K562 (cell line): ENCODE data around the gene TM4SF20. TPM values are rescaled to one million over a fixed set of nuclear protein-coding genes. Genes with fewer than 3 reads are reported as not detected.

ENCODE experiments used
- FOXK1 ChIP-seq: sonication (generic); formaldehyde crosslinking; IDR thresholded peaks from 2 replicates; pipeline ENCODE4 v1.8.0; 2022; ENCODE audit warnings: missing genetic modification reagents, mild to moderate bottlenecking, borderline replicate concordance
- GABPB2 ChIP-seq: fragments of 250-450 bp; sonication (Bioruptor Pico); conservative IDR thresholded peaks from 2 replicates; pipeline ENCODE4 v1.5.1; 2021; ENCODE audit warnings: mild to moderate bottlenecking
- LARP7 ChIP-seq: fragments of 450-650 bp; IDR thresholded peaks from 2 replicates; pipeline ENCODE4 v1.6.1; 2016
- MCM3 ChIP-seq: fragments of 450-650 bp; IDR thresholded peaks from 2 replicates; pipeline ENCODE4 v1.6.1; 2016
- PHF20 ChIP-seq: fragments of 450-650 bp; IDR thresholded peaks from 2 replicates; pipeline ENCODE4 v1.6.1; 2018; ENCODE audit not compliant: partially characterized antibody
- PRPF4 ChIP-seq: fragments of 200-400 bp; formaldehyde crosslinking; IDR thresholded peaks from one replicate; pipeline ENCODE4 v1.6.1; 2017; ENCODE audit warnings: low read length, low read depth, mild to moderate bottlenecking; ENCODE audit not compliant: insufficient read depth, poor library complexity, severe bottlenecking
- SMAD4 ChIP-seq: fragments of 250-450 bp; sonication (Bioruptor Pico); conservative IDR thresholded peaks from 2 replicates; pipeline ENCODE4 v1.8.0; 2021; ENCODE audit warnings: inconsistent platforms, mild to moderate bottlenecking, moderate library complexity
- SREBF2 ChIP-seq: sonication (generic); formaldehyde crosslinking; IDR thresholded peaks from 2 replicates; pipeline ENCODE4 v1.4.0; 2020; ENCODE audit warnings: mild to moderate bottlenecking, missing genetic modification reagents
- SRF ChIP-seq, 2 experiments: fragments of 250-450, 450-650 bp in 1 of 2; sonication (Bioruptor Pico) in 1 of 2; sonication (generic) in 1 of 2; formaldehyde crosslinking; IDR thresholded peaks; 2 replicates each; pipeline versions ENCODE4 v1.5.0 to v1.5.1; 2020 to 2022; ENCODE audit warnings: mild to moderate bottlenecking in 1 of 2, missing genetic modification reagents in 1 of 2
- TFAM ChIP-seq: fragments of 250-450 bp; sonication (Bioruptor Pico); conservative IDR thresholded peaks from 2 replicates; pipeline ENCODE4 v1.5.0; 2021; ENCODE audit warnings: mild to moderate bottlenecking, moderate library complexity
- TFAP4 ChIP-seq: sonication (generic); formaldehyde crosslinking; IDR thresholded peaks from 2 replicates; pipeline ENCODE4 v1.8.0; 2022; ENCODE audit warnings: missing genetic modification reagents, mild to moderate bottlenecking, moderate library complexity, borderline replicate concordance
- ZNF431 ChIP-seq: sonication (generic); formaldehyde crosslinking; IDR thresholded peaks from 2 replicates; pipeline ENCODE4 v1.8.0; 2022; ENCODE audit warnings: mild to moderate bottlenecking, missing genetic modification reagents
- ZNF584 ChIP-seq: fragments of 200-800 bp; sonication (Bioruptor generic); IDR thresholded peaks from 2 replicates; pipeline ENCODE4 v1.6.1; 2016; ENCODE audit warnings: low read depth, mild to moderate bottlenecking, missing genetic modification characterization, missing compliant biosample characterization
- ZNF76 ChIP-seq: fragments of 250-450 bp; sonication (Bioruptor Pico); IDR thresholded peaks from 2 replicates; pipeline ENCODE4 v1.4.0; 2020; ENCODE audit warnings: mild to moderate bottlenecking, moderate library complexity, borderline replicate concordance
- polyA plus RNA-seq, 8 experiments: library from polyadenylated mRNA; depleted of rRNA in 4 of 8; stranded (reverse) in 5 of 8; unstranded in 3 of 8; fragments of >200 nt; fragmentation: Nextera tagmentation in 2 of 8; fragmentation: Illumina TruSeq in 1 of 8; extraction: Ambion mirVana in 2 of 8; extraction: Trizol in 1 of 8; gene quantifications; 2 replicates each; pipeline versions ENCODE4 v1.2.1 to v1.2.3, GENCODE V29; 2011 to 2014; ENCODE audit warnings: inconsistent platforms in 1 of 8, missing spikeins in 1 of 8
- total RNA-seq, 7 experiments: library from RNA; depleted of rRNA in 6 of 7; stranded (reverse); fragments of >200 nt in 6 of 7; fragmentation: Illumina TruSeq in 2 of 7; extraction: Trizol in 2 of 7; gene quantifications; 2 replicates each; pipeline versions ENCODE4 v1.2.1 to v1.2.3, GENCODE V29; 2011 to 2021; ENCODE audit warnings: low replicate concordance in 1 of 7
- TF ChIP-seq, protein P1 (sequence below), 3 experiments: IDR thresholded peaks in 2 of 3; conservative IDR thresholded peaks in 1 of 3; 2 replicates each; pipeline ENCODE4 v1.5.1; 2011 to 2012; ENCODE audit warnings: low read length in 3 of 3, mild to moderate bottlenecking in 3 of 3, control low read depth in 2 of 3, improper control_type of control experiment in 1 of 3, inconsistent platforms in 1 of 3, low read depth in 1 of 3, mixed read lengths in 1 of 3, moderate library complexity in 1 of 3; ENCODE audit not compliant: insufficient read depth in 2 of 3
- TF ChIP-seq, protein P2 (sequence below), 2 experiments: fragments of 200-800 bp in 1 of 2; sonication (Bioruptor generic) in 1 of 2; sonication (generic) in 1 of 2; formaldehyde crosslinking in 1 of 2; IDR thresholded peaks in 1 of 2; conservative IDR thresholded peaks in 1 of 2; 2 replicates each; pipeline versions ENCODE4 v1.5.0 to v1.6.1; 2016 to 2020; ENCODE audit warnings: missing compliant biosample characterization in 1 of 2, missing genetic modification characterization in 1 of 2, missing genetic modification reagents in 1 of 2
- TF ChIP-seq, protein P3 (sequence below): sonication (generic); formaldehyde crosslinking; IDR thresholded peaks from 2 replicates; pipeline ENCODE4 v1.8.0; 2022; ENCODE audit warnings: mild to moderate bottlenecking, missing genetic modification reagents

TM4SF20 gene
- total and polyA plus RNA-seq, 9 of the 15 experiments (the other 6 are each of a cell fraction or from before 2014, with no cell fraction given), result not detected

GRCh38 chr2:227324995-227325838 lies 53.9 kb downstream of the TM4SF20 start, which contains the start of gene MFF (continued):
- TF ChIP-seq ZNF584 (CRISPR knock-in tag), result no peak
- TF ChIP-seq SRF (CRISPR knock-in tag; IDR thresholded peaks at IDR 0.05), result no peak; a peak in 1 of 4 replicates
- TF ChIP-seq ZNF431 (CRISPR knock-in tag), result peak; percentile 81
- TF ChIP-seq, protein P1, sequence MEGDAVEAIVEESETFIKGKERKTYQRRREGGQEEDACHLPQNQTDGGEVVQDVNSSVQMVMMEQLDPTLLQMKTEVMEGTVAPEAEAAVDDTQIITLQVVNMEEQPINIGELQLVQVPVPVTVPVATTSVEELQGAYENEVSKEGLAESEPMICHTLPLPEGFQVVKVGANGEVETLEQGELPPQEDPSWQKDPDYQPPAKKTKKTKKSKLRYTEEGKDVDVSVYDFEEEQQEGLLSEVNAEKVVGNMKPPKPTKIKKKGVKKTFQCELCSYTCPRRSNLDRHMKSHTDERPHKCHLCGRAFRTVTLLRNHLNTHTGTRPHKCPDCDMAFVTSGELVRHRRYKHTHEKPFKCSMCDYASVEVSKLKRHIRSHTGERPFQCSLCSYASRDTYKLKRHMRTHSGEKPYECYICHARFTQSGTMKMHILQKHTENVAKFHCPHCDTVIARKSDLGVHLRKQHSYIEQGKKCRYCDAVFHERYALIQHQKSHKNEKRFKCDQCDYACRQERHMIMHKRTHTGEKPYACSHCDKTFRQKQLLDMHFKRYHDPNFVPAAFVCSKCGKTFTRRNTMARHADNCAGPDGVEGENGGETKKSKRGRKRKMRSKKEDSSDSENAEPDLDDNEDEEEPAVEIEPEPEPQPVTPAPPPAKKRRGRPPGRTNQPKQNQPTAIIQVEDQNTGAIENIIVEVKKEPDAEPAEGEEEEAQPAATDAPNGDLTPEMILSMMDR (IDR thresholded peaks at IDR 0.05 in 2 of 3, conservative IDR thresholded peaks at IDR 0.05 in 1 of 3; ENCODE audit: insufficient read depth in 2 of 3, low read depth in 1 of 3, low read length in 3 of 3), result peak; percentile 35 to 49 (median 36); a peak in 4 of 6 replicates
- peak; percentile 77 for TF ChIP-seq PHF20
- no peak for TF ChIP-seq LARP7
- no peak for TF ChIP-seq ZNF76
- no peak for TF ChIP-seq TFAM (CRISPR knock-in tag)
- no peak for TF ChIP-seq GABPB2
- TF ChIP-seq TFAP4 (CRISPR knock-in tag), result peak; percentile 78; the same call in 1 of the 2 replicates
- TF ChIP-seq PRPF4, result no peak
- no peak for TF ChIP-seq SREBF2 (CRISPR knock-in tag)
- TF ChIP-seq MCM3, result no peak
- TF ChIP-seq, protein P2, sequence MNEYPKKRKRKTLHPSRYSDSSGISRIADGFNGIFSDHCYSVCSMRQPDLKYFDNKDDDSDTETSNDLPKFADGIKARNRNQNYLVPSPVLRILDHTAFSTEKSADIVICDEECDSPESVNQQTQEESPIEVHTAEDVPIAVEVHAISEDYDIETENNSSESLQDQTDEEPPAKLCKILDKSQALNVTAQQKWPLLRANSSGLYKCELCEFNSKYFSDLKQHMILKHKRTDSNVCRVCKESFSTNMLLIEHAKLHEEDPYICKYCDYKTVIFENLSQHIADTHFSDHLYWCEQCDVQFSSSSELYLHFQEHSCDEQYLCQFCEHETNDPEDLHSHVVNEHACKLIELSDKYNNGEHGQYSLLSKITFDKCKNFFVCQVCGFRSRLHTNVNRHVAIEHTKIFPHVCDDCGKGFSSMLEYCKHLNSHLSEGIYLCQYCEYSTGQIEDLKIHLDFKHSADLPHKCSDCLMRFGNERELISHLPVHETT (CRISPR knock-in tag; conservative IDR thresholded peaks at IDR 0.05 in 1 of 2, IDR thresholded peaks at IDR 0.05 in 1 of 2), result 0 out of 4 replicates have a peak, but pooled peaks of 1 of the 2 experiments have one; percentile 41
- TF ChIP-seq, protein P3, sequence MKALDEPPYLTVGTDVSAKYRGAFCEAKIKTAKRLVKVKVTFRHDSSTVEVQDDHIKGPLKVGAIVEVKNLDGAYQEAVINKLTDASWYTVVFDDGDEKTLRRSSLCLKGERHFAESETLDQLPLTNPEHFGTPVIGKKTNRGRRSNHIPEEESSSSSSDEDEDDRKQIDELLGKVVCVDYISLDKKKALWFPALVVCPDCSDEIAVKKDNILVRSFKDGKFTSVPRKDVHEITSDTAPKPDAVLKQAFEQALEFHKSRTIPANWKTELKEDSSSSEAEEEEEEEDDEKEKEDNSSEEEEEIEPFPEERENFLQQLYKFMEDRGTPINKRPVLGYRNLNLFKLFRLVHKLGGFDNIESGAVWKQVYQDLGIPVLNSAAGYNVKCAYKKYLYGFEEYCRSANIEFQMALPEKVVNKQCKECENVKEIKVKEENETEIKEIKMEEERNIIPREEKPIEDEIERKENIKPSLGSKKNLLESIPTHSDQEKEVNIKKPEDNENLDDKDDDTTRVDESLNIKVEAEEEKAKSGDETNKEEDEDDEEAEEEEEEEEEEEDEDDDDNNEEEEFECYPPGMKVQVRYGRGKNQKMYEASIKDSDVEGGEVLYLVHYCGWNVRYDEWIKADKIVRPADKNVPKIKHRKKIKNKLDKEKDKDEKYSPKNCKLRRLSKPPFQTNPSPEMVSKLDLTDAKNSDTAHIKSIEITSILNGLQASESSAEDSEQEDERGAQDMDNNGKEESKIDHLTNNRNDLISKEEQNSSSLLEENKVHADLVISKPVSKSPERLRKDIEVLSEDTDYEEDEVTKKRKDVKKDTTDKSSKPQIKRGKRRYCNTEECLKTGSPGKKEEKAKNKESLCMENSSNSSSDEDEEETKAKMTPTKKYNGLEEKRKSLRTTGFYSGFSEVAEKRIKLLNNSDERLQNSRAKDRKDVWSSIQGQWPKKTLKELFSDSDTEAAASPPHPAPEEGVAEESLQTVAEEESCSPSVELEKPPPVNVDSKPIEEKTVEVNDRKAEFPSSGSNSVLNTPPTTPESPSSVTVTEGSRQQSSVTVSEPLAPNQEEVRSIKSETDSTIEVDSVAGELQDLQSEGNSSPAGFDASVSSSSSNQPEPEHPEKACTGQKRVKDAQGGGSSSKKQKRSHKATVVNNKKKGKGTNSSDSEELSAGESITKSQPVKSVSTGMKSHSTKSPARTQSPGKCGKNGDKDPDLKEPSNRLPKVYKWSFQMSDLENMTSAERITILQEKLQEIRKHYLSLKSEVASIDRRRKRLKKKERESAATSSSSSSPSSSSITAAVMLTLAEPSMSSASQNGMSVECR, result peak; percentile 60; the same call in 1 of the 2 replicates
- peak; percentile 57; the same call in 1 of the 2 replicates for TF ChIP-seq FOXK1 (CRISPR knock-in tag)
- TF ChIP-seq SMAD4 (CRISPR knock-in tag), result 0 out of 2 replicates have a peak, but pooled peaks have one; percentile 43
